IPS-18c (cell line): ENCODE measurements around the gene CDK2AP2.

Experiments
- H3K4me3 ChIP-seq: 2 replicates; pipeline ENCODE4 v1.7.0; 2013; ENCODE audit warnings: low read depth, mild to moderate bottlenecking, low read length, moderate library complexity; ENCODE audit not compliant: insufficient read depth
- H3K9me3 ChIP-seq: one replicate; pipeline ENCODE4 v1.6.1; 2013; ENCODE audit warnings: mild to moderate bottlenecking, low read length, moderate library complexity; ENCODE audit not compliant: control insufficient read depth, insufficient read depth

CDK2AP2 gene

GRCh38 chr11:67463680-67464410 is 44.1 kb downstream of the CDK2AP2 start:
- H3K9me3 ChIP-seq, result no peaks in the 10 kb centered on the region
- peak overlapping the region; percentile 38; the same call in 1 of the 2 replicates for H3K4me3 ChIP-seq

DNA sequence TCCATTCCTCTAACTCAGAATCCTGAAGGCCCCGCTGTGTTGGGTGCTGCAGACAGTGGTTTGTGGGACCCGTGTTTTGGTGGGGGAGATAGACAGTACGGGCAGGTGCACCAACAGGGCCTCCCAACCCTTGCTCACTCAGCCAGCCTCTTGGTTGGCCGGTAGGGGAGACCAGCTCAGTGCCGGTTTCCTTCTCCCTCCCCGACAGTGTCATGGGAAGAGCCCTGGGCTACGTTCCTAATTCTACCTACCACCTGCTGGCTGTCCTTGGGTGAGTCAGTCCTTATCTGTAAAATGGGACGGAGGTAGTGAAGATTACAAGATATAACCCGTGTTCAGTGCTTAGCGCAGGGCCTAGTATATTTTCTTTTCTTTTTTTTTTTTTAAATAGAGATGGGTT is 44.8 kb downstream of the CDK2AP2 start:
- Histone ChIP-seq H3K4me3 (no peak overlapping the region), H3K9me3 (no peaks in the 10 kb centered on the region)

DNA sequence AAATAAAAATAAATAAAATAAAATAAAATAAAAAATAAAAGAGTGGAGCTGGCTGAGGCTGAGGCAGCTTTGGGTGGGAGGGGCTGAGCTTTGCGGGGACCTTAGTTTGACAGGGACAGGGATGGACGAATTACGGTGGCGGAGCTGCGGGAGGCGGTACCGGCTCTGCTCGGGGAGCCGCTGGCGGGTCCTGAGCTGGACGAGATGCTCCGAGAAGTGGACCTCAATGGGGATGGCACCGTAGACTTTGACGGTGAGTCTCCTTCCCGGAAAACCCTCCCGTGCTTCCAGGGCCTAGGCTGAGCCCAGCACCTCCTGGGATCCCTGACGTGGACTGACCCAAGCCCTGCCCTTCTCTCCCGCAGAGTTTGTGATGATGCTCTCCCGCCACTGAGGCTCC is 49.7 kb downstream of the CDK2AP2 start:
- no peaks in the 10 kb centered on the region for H3K9me3 ChIP-seq
- no peak overlapping the region for H3K4me3 ChIP-seq

GRCh38 chr11:67457453-67457852 is 50.5 kb downstream of the CDK2AP2 start:
- H3K4me3 ChIP-seq, result no peak overlapping the region
- H3K9me3 ChIP-seq, result no peaks in the 10 kb centered on the region
